ENCODE results near the gene MYCBPAP. TPM values are rescaled to one million over a fixed set of nuclear protein-coding genes. Genes with fewer than 3 reads are reported as not detected.

Gene MYCBPAP
- total and polyA plus RNA-seq, 2 donors (not counting 3 experiments of a cell fraction or from before 2014, with no cell fraction given) = 0.40 to 0.66 TPM

GRCh38 chr17:50547736-50548083 is 39.5 kb downstream of the MYCBPAP start:
- H3K36me3 ChIP-seq (ENCODE audit: control insufficient read depth in 2 of 2, extremely low read depth in 1 of 2, insufficient read depth in 2 of 2, low read length in 2 of 2) = peaks cover 0 to 2% of the 10 kb centered on the region in 2 experiments
- intact Hi-C loops (cut with micrococcal nuclease) = loop anchor here (1.0 to 10.0 kb wide), 8 partner anchors 65 to 607 kb away; partner anchors contain the start of gene NME1
- H3K4me1 ChIP-seq (ENCODE audit: control insufficient read depth, extremely low read depth, insufficient read depth, low read length) = peaks cover 7% of the 10 kb centered on the region
- no peak for FAIRE-seq
- peak overlapping the region; percentile 45 for H3K4me2 ChIP-seq (ENCODE audit: insufficient read depth, low read length)
- H3K4me3 ChIP-seq (replicated peaks in 1 of 3; ENCODE audit: insufficient read depth in 1 of 3, low read depth in 1 of 3, low read length in 3 of 3) = peak overlapping the region in 2 of 3 experiments; percentile 46 to 58
- dilution Hi-C loops (cut with MboI; ENCODE audit: extremely low pct_ligation_motif_present, low sequenced_read_pairs) = no loop called here
- H3K27me3 ChIP-seq (ENCODE audit: control insufficient read depth in 2 of 2, insufficient read depth in 2 of 2, low read length in 2 of 2) = no peaks in the 10 kb centered on the region
- H3K27ac ChIP-seq (ENCODE audit: insufficient read depth, low read depth, low read length) = no peak overlapping the region
- POLR2A ChIA-PET = no interaction called here
- H4K20me1 ChIP-seq (replicated peaks; ENCODE audit: control insufficient read depth, extremely low read depth, insufficient read depth, low read length) = no peaks in the 10 kb centered on the region
- no peaks in the 10 kb centered on the region for H3K79me2 ChIP-seq (ENCODE audit: control insufficient read depth, insufficient read depth, low read length)
- CTCF ChIA-PET = interaction anchor here (7.6 to 8.4 kb wide), 2 partner anchors 79 to 147 kb away, joined by 150 to 398 read pairs; no protein-coding TSS in a partner anchor
- TF ChIP-seq JUN (IDR thresholded peaks at IDR 0.05; ENCODE audit: borderline replicate concordance, insufficient read depth, insufficient read length, low read depth) = no peak
- no peak for TF ChIP-seq MYC (IDR thresholded peaks at IDR 0.05; ENCODE audit: low read depth, low read length)
- no peak for TF ChIP-seq POLR2A (IDR thresholded peaks at IDR 0.05; ENCODE audit: low read depth, low read length)
- no peak for TF ChIP-seq EZH2 (IDR thresholded peaks at IDR 0.05; ENCODE audit: borderline replicate concordance, low read depth, low read length, severe bottlenecking)
- TF ChIP-seq FOS (IDR thresholded peaks at IDR 0.05; ENCODE audit: borderline replicate concordance, insufficient read depth, low read length) = no peak
- no peak for TF ChIP-seq POLR2AphosphoS5 (IDR thresholded peaks at IDR 0.05; ENCODE audit: insufficient read depth, low read depth, low read length)
- no peak for TF ChIP-seq CTCF (IDR thresholded peaks at IDR 0.05; ENCODE audit: extremely low read depth in 1 of 2, insufficient read depth in 1 of 2, low read depth in 1 of 2, low read length in 2 of 2)
- DNase-seq (ENCODE audit: low read depth, low spot score) = no peak
- no TSS peak for BruUV-seq (replicated peaks)
- H2AFZ ChIP-seq (ENCODE audit: low read depth, low read length) = peak overlapping the region; percentile 84
- peak overlapping the region; percentile 45 for H3K9ac ChIP-seq (replicated peaks; ENCODE audit: extremely low read depth, insufficient read depth, low read length)
- H3K9me3 ChIP-seq (replicated peaks; ENCODE audit: control insufficient read depth, insufficient read depth, low read length) = no peaks in the 10 kb centered on the region
- H3K9me1 ChIP-seq (replicated peaks; ENCODE audit: control insufficient read depth, extremely low read depth, insufficient read depth, low read length) = no peaks in the 10 kb centered on the region

Data from endothelial cell of umbilical vein (primary cell).